Ovary (tissue), 9 donors: Measurements from ENCODE around the gene ZP4. TPM values are rescaled to one million over a fixed set of nuclear protein-coding genes. Genes with fewer than 3 reads are reported as not detected.

ENCODE experiments used
- DNase-seq, 5 donors: peaks; one replicate each; pipeline ENCODE4 v3.0.0-alpha.2; 2019 to 2020
- H3K27ac ChIP-seq, 2 donors: fragments of 200-600 bp; one replicate each; pipeline versions ENCODE4 v1.5.1 to v1.8.0; 2019 to 2022
- H3K27me3 ChIP-seq: fragments of 200-600 bp; one replicate; pipeline ENCODE4 v1.8.0; 2022
- H3K36me3 ChIP-seq: fragments of 200-600 bp; sonication (generic); one replicate; pipeline ENCODE4 v1.5.1; 2019
- H3K4me1 ChIP-seq: one replicate; pipeline ENCODE4 v1.8.1; 2013; ENCODE audit warnings: mild to moderate bottlenecking, moderate library complexity; ENCODE audit not compliant: insufficient read depth
- H3K4me3 ChIP-seq: fragments of 200-600 bp; sonication (generic); one replicate; pipeline ENCODE4 v1.5.1; 2017
- H3K9me3 ChIP-seq, 2 donors: fragments of 200-600 bp in 1 of 2; sonication (generic) in 1 of 2; one replicate each; pipeline versions ENCODE4 v1.5.1 to v1.8.1; 2013 to 2019; ENCODE audit warnings: mild to moderate bottlenecking in 1 of 2, moderate library complexity in 1 of 2
- EP300 ChIP-seq: sonication (generic); formaldehyde crosslinking; IDR thresholded peaks from one replicate; pipeline ENCODE4 v1.6.1; 2017; ENCODE audit warnings: antibody characterized with exemption
- POLR2A ChIP-seq: fragments of 450-650 bp; IDR thresholded peaks from one replicate; pipeline ENCODE4 v1.6.1; 2017; ENCODE audit warnings: antibody characterized with exemption, mild to moderate bottlenecking, moderate library complexity
- WGBS, 3 donors: extraction: QIAGEN DNeasy Blood & Tissue Kit in 1 of 3; methylation state at CpG; one replicate each; pipeline versions ENCODE4 v1.1.5 to v1.1.7; 2013 to 2017; 5-methylcytosine and 5-hydroxymethylcytosine counted together
- intact Hi-C, 4 donors: fragments of 100-400 bp; cut with DNase I; formaldehyde crosslinking; loops; one replicate each; pipeline versions ENCODE4 v1.11.0 to v1.15.1; 2022 to 2023
- polyA plus RNA-seq, 2 donors: library from polyadenylated mRNA; stranded (reverse); fragments of 200-250 nt in 1 of 2; fragments of 350-450 nt in 1 of 2; fragmentation: Illumina TruSeq in 1 of 2; extraction: RNeasy Lipid Tissue Mini Kit (QIAGEN cat#74804) in 1 of 2; gene quantifications; one replicate each; pipeline ENCODE4 v1.2.3, GENCODE V29; 2013 to 2014
- total RNA-seq, 7 donors: library from RNA; depleted of rRNA in 2 of 7; stranded (reverse); fragments of >200 nt in 2 of 7; fragmentation: NEBNext Ultra II Directional in 3 of 7; extraction: Animal tissue kit (Norgen Biotek cat#: 25700) in 3 of 7; gene quantifications; one replicate each; pipeline versions ENCODE4 v1.1.0 to v1.2.4, GENCODE V29; 2016 to 2023
- TF ChIP-seq, protein P1 (sequence below), 3 donors: fragments of 450-650 bp in 2 of 3; fragments of 200-600 bp in 1 of 3; IDR thresholded peaks; one replicate each; pipeline versions ENCODE4 v1.5.1 to v1.8.0; 2016 to 2022; ENCODE audit warnings: antibody characterized with exemption in 3 of 3, mild to moderate bottlenecking in 1 of 3
- donor health status: DM: no; HTN: no; CAD: no; lungs with moderate emphysema.
- donor health status: DM: no; HTN: no; CAD: no.
- donor health status: Bipolar disorder and iron deficiency.
- donor health status: DM: yes; HTN: yes; CAD: no.
- donor health status: DM: no; HTN: no; CAD: no.
- donor health status: DM: yes; HTN: yes; CAD: no.

Gene ZP4
- total and polyA plus RNA-seq, 9 donors, result 0.13 to 1.1 TPM; not detected in 7

GRCh38 chr1:237877631-237878030, 13.1 kb downstream of the ZP4 start:
- Histone ChIP-seq H3K27ac (no peak overlapping the region), H3K4me1 (no peaks in the 10 kb centered on the region), H3K4me3 (no peak overlapping the region), H3K27me3 (no peaks in the 10 kb centered on the region), H3K36me3 (no peaks in the 10 kb centered on the region), H3K9me3 (no peaks in the 10 kb centered on the region)
- 32 to 57% (median 41%) methylated on average over 4 of the region's 4 CpGs for WGBS, 3 donors
- TF ChIP-seq, protein P1, sequence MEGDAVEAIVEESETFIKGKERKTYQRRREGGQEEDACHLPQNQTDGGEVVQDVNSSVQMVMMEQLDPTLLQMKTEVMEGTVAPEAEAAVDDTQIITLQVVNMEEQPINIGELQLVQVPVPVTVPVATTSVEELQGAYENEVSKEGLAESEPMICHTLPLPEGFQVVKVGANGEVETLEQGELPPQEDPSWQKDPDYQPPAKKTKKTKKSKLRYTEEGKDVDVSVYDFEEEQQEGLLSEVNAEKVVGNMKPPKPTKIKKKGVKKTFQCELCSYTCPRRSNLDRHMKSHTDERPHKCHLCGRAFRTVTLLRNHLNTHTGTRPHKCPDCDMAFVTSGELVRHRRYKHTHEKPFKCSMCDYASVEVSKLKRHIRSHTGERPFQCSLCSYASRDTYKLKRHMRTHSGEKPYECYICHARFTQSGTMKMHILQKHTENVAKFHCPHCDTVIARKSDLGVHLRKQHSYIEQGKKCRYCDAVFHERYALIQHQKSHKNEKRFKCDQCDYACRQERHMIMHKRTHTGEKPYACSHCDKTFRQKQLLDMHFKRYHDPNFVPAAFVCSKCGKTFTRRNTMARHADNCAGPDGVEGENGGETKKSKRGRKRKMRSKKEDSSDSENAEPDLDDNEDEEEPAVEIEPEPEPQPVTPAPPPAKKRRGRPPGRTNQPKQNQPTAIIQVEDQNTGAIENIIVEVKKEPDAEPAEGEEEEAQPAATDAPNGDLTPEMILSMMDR (IDR thresholded peaks at IDR 0.05), result no peak
- intact Hi-C loops, result no loop called here
- DNase-seq, result no peak

DNA sequence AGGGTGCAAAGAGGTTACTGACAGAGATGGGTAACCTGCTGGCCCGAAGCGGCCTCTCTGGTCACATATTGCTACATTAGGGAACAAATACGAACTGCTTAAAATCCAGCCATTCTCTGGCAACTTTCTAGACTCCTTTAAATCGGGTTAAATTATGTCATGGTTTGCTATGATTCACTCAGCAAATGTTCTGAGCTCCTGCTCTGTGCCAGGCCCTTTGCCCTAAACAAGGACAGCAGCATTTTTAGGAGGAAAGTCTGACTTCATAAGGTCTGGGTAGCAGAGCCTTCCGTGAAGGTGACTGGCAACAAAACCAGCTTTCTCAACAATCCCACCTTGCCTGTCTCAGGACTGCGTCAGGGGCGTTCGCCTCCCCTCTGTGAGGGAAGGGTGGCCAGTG, 15.4 kb downstream of the ZP4 start:
- Histone ChIP-seq H3K9me3 (no peaks in the 10 kb centered on the region), H3K27me3 (no peaks in the 10 kb centered on the region), H3K4me3 (no peak overlapping the region), H3K27ac (no peak overlapping the region), H3K4me1 (no peaks in the 10 kb centered on the region), H3K36me3 (no peaks in the 10 kb centered on the region)
- intact Hi-C loops, result no loop called here
- 83 to 91% (median 90%) methylated on average over 8 of the region's 8 CpGs for WGBS, 3 donors
- TF ChIP-seq EP300 (no peak), POLR2A (no peak)
- TF ChIP-seq, protein P1 (IDR thresholded peaks at IDR 0.05), result no peak
- DNase-seq, result no peak

- no peak overlapping the region for H3K4me3 ChIP-seq
- no peaks in the 10 kb centered on the region for H3K9me3 ChIP-seq
- no peaks in the 10 kb centered on the region for H3K4me1 ChIP-seq
- intact Hi-C loops, result no loop called here
- H3K36me3 ChIP-seq, result no peaks in the 10 kb centered on the region
- H3K27ac ChIP-seq, result no peak overlapping the region
- TF ChIP-seq, protein P1 (IDR thresholded peaks at IDR 0.05), result no peak
- TF ChIP-seq POLR2A, result no peak
- TF ChIP-seq EP300, result no peak
- no peak for DNase-seq
- H3K27me3 ChIP-seq, result no peaks in the 10 kb centered on the region
- WGBS, 3 donors, result 72 to 78% (median 77%) methylated on average over 4 of the region's 4 CpGs
Measured at GRCh38 chr1:237873487-237874211, 17.1 kb downstream of the ZP4 start.

- H3K9me3 ChIP-seq, result no peaks in the 10 kb centered on the region
- no peaks in the 10 kb centered on the region for H3K36me3 ChIP-seq
- peaks cover 2% of the 10 kb centered on the region for H3K4me1 ChIP-seq
- TF ChIP-seq POLR2A (no peak), EP300 (no peak)
- TF ChIP-seq, protein P1 (IDR thresholded peaks at IDR 0.05), result no peak
- no peak overlapping the region for H3K27ac ChIP-seq
- 73 to 75% (median 73%) methylated on average over 4 of the region's 4 CpGs for WGBS, 3 donors
- intact Hi-C loops, result no loop called here
- no peak for DNase-seq
- no peaks in the 10 kb centered on the region for H3K27me3 ChIP-seq
- H3K4me3 ChIP-seq, result no peak overlapping the region
Measured at GRCh38 chr1:237868817-237869600, 21.7 kb downstream of the ZP4 start.
